Heart left ventricle (tissue), 13 donors: Measurements from ENCODE around the gene AP3B2.

Experiments used
- CTCF ChIP-seq, 12 donors: fragments of 200-600 bp; sonication (generic) in 4 of 12; IDR thresholded peaks; one replicate each; pipeline versions ENCODE4 v1.5.0 to v1.8.0; 2018 to 2022; ENCODE audit warnings: antibody characterized with exemption in 12 of 12, mild to moderate bottlenecking in 5 of 12
- POLR2A ChIP-seq, 2 donors: fragments of 450-650 bp; IDR thresholded peaks; one replicate each; pipeline ENCODE4 v1.6.1; 2017; ENCODE audit warnings: antibody characterized with exemption in 2 of 2, mild to moderate bottlenecking in 2 of 2, moderate library complexity in 2 of 2
- donor health status: ischemic (EF 13 %, LVEDD 7.1; RV severe dilation, severe dysfunction).
- donor health status: DM: no; HTN: yes; CAD: no.
- donor health status: DM: no; HTN: no; CAD: no.
- donor health status: ischemic (EF 25% LVEDD 6.9; RV normal size, moderate dysfunction).
- donor health status: ischemic (EF 25% LVEDD 5.7; RV mildly dilated, moderate dysfunction).
- donor health status: ischemic (EF 35%, LVEDD 5.7; RV mildly dilated, moderate dysfunction).
- donor health status: nonischemic (EF 11% LVEDD 7.7; RV severe dilation, severe dysfunction).
- donor health status: DM: yes; HTN: yes; CAD: no.
- donor health status: PGD.
- donor health status: ischemic (EF 29% LVEDD 5.4; RV normal size, mild dysfunction).
- donor health status: nonischemic (EF 23%, LVEDD 6.1; RV moderate dilation, normal function).

GRCh38 chr15:82697735-82698407, 11.8 kb downstream of the AP3B2 start:
- TF ChIP-seq CTCF (IDR thresholded peaks at IDR 0.05) (no peak), POLR2A (IDR thresholded peaks at IDR 0.05) (no peak)
